ENCODE data around the gene LONRF2. TPM values are rescaled to one million over a fixed set of nuclear protein-coding genes. Genes with fewer than 3 reads are reported as not detected.

LONRF2 gene
- total and polyA plus RNA-seq, 2 of the 4 experiments (the other 2 are of a cell fraction), result 0.19 to 0.54 TPM

GRCh38 chr2:100334929-100335328 lies 12.6 kb upstream of the LONRF2 start:
- DNase-seq, result no peak
- Histone ChIP-seq H3K9me3 (ENCODE audit: control insufficient read depth, insufficient read depth, low read length) (no peaks in the 10 kb centered on the region), H3K56ac (ENCODE audit: extremely low read depth, insufficient read depth, low read length) (no peak overlapping the region), H3K9me1 (ENCODE audit: insufficient read depth, low read length) (no peaks in the 10 kb centered on the region), H3K23ac (ENCODE audit: low read depth, low read length) (no peak overlapping the region), H4K5ac (ENCODE audit: low read depth, low read length) (no peak overlapping the region), H4K91ac (ENCODE audit: insufficient read depth, low read depth, low read length) (no peak overlapping the region), H3K4me2 (ENCODE audit: low read depth, low read length) (no peak overlapping the region), H4K8ac (ENCODE audit: low read depth in 2 of 2, low read length in 2 of 2) (no peak overlapping the region), H3K27ac (ENCODE audit: insufficient read depth, low read length) (no peak overlapping the region), H3K18ac (ENCODE audit: low read depth, low read length) (no peak overlapping the region), H2AK5ac (ENCODE audit: low read depth, low read length) (no peak overlapping the region), H2AK9ac (replicated peaks; ENCODE audit: low read depth, low read length, poor library complexity) (no peak overlapping the region), H2BK20ac (ENCODE audit: low read depth, low read length) (no peak overlapping the region), H2BK5ac (ENCODE audit: low read depth, low read length, poor library complexity, severe bottlenecking) (no peak overlapping the region), H2AFZ (replicated peaks; ENCODE audit: low read length, poor library complexity) (no peak overlapping the region), H3K14ac (replicated peaks; ENCODE audit: low read depth, low read length) (no peak overlapping the region), H2BK120ac (ENCODE audit: low read depth, low read length) (no peak overlapping the region), H2BK15ac (ENCODE audit: low read depth, low read length) (no peak overlapping the region), H3K79me1 (ENCODE audit: low read depth in 1 of 2, low read length in 2 of 2) (no peaks in the 10 kb centered on the region), H3K9ac (ENCODE audit: low read depth, low read length) (no peak overlapping the region), H4K20me1 (ENCODE audit: insufficient read depth, low read length) (no peaks in the 10 kb centered on the region), H3K27me3 (ENCODE audit: control insufficient read depth, insufficient read depth, low read length) (peaks cover 33% of the 10 kb centered on the region), H3K4me1 (ENCODE audit: control insufficient read depth, insufficient read depth, low read length) (peaks cover 1% of the 10 kb centered on the region; the same call in 1 of the 2 replicates), H3K4me3 (ENCODE audit: insufficient read depth, low read depth, low read length) (no peak overlapping the region), H3K36me3 (ENCODE audit: control insufficient read depth, insufficient read depth, low read length) (no peaks in the 10 kb centered on the region), H3K4ac (ENCODE audit: low read depth, low read length) (no peak overlapping the region)
- POLR2A ChIA-PET (ENCODE audit: unreplicated experiment), result no interaction called here
- CTCF ChIA-PET, result interaction anchor here (1.1 kb wide), 1 partner anchor 72 kb away, joined by 4 read pairs; no protein-coding TSS in a partner anchor
- no CpG with 5 or more reads among the region's 2 CpGs for WGBS, 2 experiments (ENCODE audit: extremely low coverage in 2 of 2, insufficient read length in 1 of 2)
- ATAC-seq (ENCODE audit: low read depth), result no peak
- intact Hi-C loops (cut with micrococcal nuclease) (no loop called here), in situ Hi-C loops (cut with MboI; ENCODE audit: low sequenced_read_pairs) (no loop called here), dilution Hi-C loops (cut with HindIII; ENCODE audit: low sequenced_read_pairs, unreplicated experiment) (no loop called here)
- TF ChIP-seq ELK1 (IDR thresholded peaks at IDR 0.05; ENCODE audit: borderline replicate concordance, low read depth, low read length) (no peak), USF2 (IDR thresholded peaks at IDR 0.05; ENCODE audit: low read depth, low read length) (no peak), RAD21 (IDR thresholded peaks at IDR 0.05; ENCODE audit: low read length) (no peak), CEBPB (IDR thresholded peaks at IDR 0.05; ENCODE audit: low read depth, low read length) (no peak), RCOR1 (IDR thresholded peaks at IDR 0.05; ENCODE audit: insufficient replicate concordance, low read length) (no peak), NFE2L2 (IDR thresholded peaks at IDR 0.05; ENCODE audit: low read depth, low read length) (no peak), CTCF (conservative IDR thresholded peaks at IDR 0.05; ENCODE audit: low read depth, low read length) (no peak), SMC3 (IDR thresholded peaks at IDR 0.05; ENCODE audit: low read depth, low read length) (no peak), FOS (IDR thresholded peaks at IDR 0.05; ENCODE audit: low read depth, low read length) (no peak), CHD1 (IDR thresholded peaks at IDR 0.05; ENCODE audit: low read depth, low read length) (no peak), BHLHE40 (IDR thresholded peaks at IDR 0.05; ENCODE audit: low read depth, low read length) (no peak), MAFK (IDR thresholded peaks at IDR 0.05; ENCODE audit: low read depth, low read length) (no peak), POLR2A (IDR thresholded peaks at IDR 0.05; ENCODE audit: low read depth, low read length) (no peak), MXI1 (IDR thresholded peaks at IDR 0.05; ENCODE audit: borderline replicate concordance, low read depth, low read length) (no peak), MAZ (IDR thresholded peaks at IDR 0.05; ENCODE audit: borderline replicate concordance, low read depth, low read length) (no peak), RFX5 (IDR thresholded peaks at IDR 0.05; ENCODE audit: low read depth, low read length) (no peak)
- no TSS peak for BruUV-seq (replicated peaks)

Measured in IMR-90 (cell line).